Measurements from ENCODE around the gene CHAT.

CHAT gene

GRCh38 chr10:49655099-49655498 is 41.3 kb downstream of the CHAT start:
- TF ChIP-seq ZNF8 (CRISPR knock-in tag; IDR thresholded peaks at IDR 0.05), result no peak
- TF ChIP-seq TCF4 (CRISPR knock-in tag; IDR thresholded peaks at IDR 0.05; ENCODE audit: borderline replicate concordance), result no peak
- TF ChIP-seq SNAI2 (CRISPR knock-in tag; IDR thresholded peaks at IDR 0.05), result no peak
- TF ChIP-seq ARNTL (CRISPR knock-in tag; IDR thresholded peaks at IDR 0.05; ENCODE audit: borderline replicate concordance, low read depth), result no peak
- TF ChIP-seq, protein P1, sequence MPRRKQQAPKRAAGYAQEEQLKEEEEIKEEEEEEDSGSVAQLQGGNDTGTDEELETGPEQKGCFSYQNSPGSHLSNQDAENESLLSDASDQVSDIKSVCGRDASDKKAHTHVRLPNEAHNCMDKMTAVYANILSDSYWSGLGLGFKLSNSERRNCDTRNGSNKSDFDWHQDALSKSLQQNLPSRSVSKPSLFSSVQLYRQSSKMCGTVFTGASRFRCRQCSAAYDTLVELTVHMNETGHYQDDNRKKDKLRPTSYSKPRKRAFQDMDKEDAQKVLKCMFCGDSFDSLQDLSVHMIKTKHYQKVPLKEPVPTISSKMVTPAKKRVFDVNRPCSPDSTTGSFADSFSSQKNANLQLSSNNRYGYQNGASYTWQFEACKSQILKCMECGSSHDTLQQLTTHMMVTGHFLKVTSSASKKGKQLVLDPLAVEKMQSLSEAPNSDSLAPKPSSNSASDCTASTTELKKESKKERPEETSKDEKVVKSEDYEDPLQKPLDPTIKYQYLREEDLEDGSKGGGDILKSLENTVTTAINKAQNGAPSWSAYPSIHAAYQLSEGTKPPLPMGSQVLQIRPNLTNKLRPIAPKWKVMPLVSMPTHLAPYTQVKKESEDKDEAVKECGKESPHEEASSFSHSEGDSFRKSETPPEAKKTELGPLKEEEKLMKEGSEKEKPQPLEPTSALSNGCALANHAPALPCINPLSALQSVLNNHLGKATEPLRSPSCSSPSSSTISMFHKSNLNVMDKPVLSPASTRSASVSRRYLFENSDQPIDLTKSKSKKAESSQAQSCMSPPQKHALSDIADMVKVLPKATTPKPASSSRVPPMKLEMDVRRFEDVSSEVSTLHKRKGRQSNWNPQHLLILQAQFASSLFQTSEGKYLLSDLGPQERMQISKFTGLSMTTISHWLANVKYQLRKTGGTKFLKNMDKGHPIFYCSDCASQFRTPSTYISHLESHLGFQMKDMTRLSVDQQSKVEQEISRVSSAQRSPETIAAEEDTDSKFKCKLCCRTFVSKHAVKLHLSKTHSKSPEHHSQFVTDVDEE (CRISPR knock-in tag; IDR thresholded peaks at IDR 0.05), result no peak
- TF ChIP-seq, protein P2, sequence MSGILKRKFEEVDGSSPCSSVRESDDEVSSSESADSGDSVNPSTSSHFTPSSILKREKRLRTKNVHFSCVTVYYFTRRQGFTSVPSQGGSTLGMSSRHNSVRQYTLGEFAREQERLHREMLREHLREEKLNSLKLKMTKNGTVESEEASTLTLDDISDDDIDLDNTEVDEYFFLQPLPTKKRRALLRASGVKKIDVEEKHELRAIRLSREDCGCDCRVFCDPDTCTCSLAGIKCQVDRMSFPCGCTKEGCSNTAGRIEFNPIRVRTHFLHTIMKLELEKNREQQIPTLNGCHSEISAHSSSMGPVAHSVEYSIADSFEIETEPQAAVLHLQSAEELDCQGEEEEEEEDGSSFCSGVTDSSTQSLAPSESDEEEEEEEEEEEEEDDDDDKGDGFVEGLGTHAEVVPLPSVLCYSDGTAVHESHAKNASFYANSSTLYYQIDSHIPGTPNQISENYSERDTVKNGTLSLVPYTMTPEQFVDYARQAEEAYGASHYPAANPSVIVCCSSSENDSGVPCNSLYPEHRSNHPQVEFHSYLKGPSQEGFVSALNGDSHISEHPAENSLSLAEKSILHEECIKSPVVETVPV (CRISPR knock-in tag; IDR thresholded peaks at IDR 0.05), result no peak
- TF ChIP-seq PPARA (CRISPR knock-in tag; IDR thresholded peaks at IDR 0.05; ENCODE audit: borderline replicate concordance), result no peak
- TF ChIP-seq ZC3H10 (CRISPR knock-in tag; IDR thresholded peaks at IDR 0.05), result no peak
- no peak for ATAC-seq

DNA sequence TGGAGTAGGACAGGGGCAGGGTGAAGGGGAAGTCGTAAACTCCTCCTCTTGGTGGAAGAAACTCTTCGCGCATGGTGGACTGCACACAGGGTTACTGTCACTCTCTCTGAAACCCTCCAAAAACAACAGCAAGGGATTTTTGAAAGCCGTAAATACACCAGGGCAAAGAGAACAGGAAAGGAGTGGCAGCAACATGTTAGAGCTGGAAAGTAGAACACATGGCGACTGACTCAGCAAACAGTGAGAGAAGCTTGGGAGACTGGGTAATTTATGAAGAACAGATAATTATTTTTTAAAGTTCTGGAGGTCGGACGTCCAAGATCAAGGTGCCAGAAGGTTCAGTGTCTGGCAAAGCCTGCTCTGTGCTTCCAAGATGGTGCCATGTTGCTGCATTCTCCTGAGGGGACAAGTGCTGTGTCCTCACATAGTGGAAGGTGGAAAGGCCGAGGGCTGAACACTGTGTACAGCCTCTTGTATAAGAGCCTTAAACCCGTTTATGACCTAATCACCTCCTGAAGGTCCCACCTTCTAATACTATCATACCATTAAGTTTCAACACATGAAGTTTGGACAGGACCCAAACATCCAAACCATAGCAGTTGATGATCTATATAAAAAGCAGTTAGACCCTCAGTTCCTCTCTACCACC is 43.1 kb downstream of the CHAT start:
- ATAC-seq, result no peak
- TF ChIP-seq, protein P2 (CRISPR knock-in tag; IDR thresholded peaks at IDR 0.05), result no peak
- no peak for TF ChIP-seq ARNTL (CRISPR knock-in tag; IDR thresholded peaks at IDR 0.05; ENCODE audit: borderline replicate concordance, low read depth)
- TF ChIP-seq, protein P3, sequence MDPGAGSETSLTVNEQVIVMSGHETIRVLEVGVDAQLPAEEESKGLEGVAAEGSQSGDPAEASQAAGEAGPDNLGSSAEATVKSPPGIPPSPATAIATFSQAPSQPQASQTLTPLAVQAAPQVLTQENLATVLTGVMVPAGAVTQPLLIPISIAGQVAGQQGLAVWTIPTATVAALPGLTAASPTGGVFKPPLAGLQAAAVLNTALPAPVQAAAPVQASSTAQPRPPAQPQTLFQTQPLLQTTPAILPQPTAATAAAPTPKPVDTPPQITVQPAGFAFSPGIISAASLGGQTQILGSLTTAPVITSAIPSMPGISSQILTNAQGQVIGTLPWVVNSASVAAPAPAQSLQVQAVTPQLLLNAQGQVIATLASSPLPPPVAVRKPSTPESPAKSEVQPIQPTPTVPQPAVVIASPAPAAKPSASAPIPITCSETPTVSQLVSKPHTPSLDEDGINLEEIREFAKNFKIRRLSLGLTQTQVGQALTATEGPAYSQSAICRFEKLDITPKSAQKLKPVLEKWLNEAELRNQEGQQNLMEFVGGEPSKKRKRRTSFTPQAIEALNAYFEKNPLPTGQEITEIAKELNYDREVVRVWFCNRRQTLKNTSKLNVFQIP (CRISPR knock-in tag; IDR thresholded peaks at IDR 0.05; ENCODE audit: borderline replicate concordance, low read depth), result no peak
- TF ChIP-seq ESRRG (CRISPR knock-in tag; IDR thresholded peaks at IDR 0.05), result no peak
- no peak for TF ChIP-seq ZC3H10 (CRISPR knock-in tag; IDR thresholded peaks at IDR 0.05)
- TF ChIP-seq ZNF565 (CRISPR knock-in tag; conservative IDR thresholded peaks at IDR 0.05; ENCODE audit: low read depth), result no peak
- no peak for TF ChIP-seq RARB (CRISPR knock-in tag; IDR thresholded peaks at IDR 0.05)
- TF ChIP-seq SNAI2 (CRISPR knock-in tag; IDR thresholded peaks at IDR 0.05), result no peak
- TF ChIP-seq BACH2 (CRISPR knock-in tag; IDR thresholded peaks at IDR 0.05; ENCODE audit: borderline replicate concordance), result no peak
- TF ChIP-seq ZNF70 (CRISPR knock-in tag; IDR thresholded peaks at IDR 0.05), result no peak
- TF ChIP-seq, protein P4, sequence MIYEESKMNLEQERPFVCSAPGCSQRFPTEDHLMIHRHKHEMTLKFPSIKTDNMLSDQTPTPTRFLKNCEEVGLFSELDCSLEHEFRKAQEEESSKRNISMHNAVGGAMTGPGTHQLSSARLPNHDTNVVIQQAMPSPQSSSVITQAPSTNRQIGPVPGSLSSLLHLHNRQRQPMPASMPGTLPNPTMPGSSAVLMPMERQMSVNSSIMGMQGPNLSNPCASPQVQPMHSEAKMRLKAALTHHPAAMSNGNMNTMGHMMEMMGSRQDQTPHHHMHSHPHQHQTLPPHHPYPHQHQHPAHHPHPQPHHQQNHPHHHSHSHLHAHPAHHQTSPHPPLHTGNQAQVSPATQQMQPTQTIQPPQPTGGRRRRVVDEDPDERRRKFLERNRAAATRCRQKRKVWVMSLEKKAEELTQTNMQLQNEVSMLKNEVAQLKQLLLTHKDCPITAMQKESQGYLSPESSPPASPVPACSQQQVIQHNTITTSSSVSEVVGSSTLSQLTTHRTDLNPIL (CRISPR knock-in tag; IDR thresholded peaks at IDR 0.05; ENCODE audit: low read depth), result no peak
- no peak for TF ChIP-seq OSR1 (CRISPR knock-in tag; IDR thresholded peaks at IDR 0.05)
- TF ChIP-seq TOX (CRISPR knock-in tag; IDR thresholded peaks at IDR 0.05; ENCODE audit: borderline replicate concordance), result no peak
- no peak for TF ChIP-seq GLIS3 (CRISPR knock-in tag; IDR thresholded peaks at IDR 0.05)
- TF ChIP-seq ZFP30 (CRISPR knock-in tag; IDR thresholded peaks at IDR 0.05), result no peak
- TF ChIP-seq CSDC2 (CRISPR knock-in tag; IDR thresholded peaks at IDR 0.05), result no peak
- TF ChIP-seq PPARA (CRISPR knock-in tag; IDR thresholded peaks at IDR 0.05; ENCODE audit: borderline replicate concordance), result no peak
- TF ChIP-seq, protein P1 (CRISPR knock-in tag; IDR thresholded peaks at IDR 0.05), result no peak
- TF ChIP-seq ISL1 (CRISPR knock-in tag; IDR thresholded peaks at IDR 0.05), result no peak
- TF ChIP-seq ZNF8 (CRISPR knock-in tag; IDR thresholded peaks at IDR 0.05), result no peak

All from SK-N-SH treated with all-trans-retinoic acid at 6 μM for 48 hours (cell line).